Fibroblast of pulmonary artery (primary cell): ENCODE data around the gene KRTAP10-9.

Source experiments
- DNase-seq: peaks from one replicate; pipeline ENCODE4 v3.0.0-alpha.2; 2010; ENCODE audit warnings: low read depth
- H3K4me3 ChIP-seq: replicated peaks from 2 replicates; pipeline ENCODE4 v1.5.1; 2011; ENCODE audit warnings: low read depth, mild to moderate bottlenecking, control low read depth, low read length, moderate library complexity
- CTCF ChIP-seq: IDR thresholded peaks from 2 replicates; pipeline ENCODE4 v1.5.1; 2011; ENCODE audit warnings: mild to moderate bottlenecking, control low read depth, low read length, inconsistent platforms; ENCODE audit errors: missing control alignments

KRTAP10-9 gene

GRCh38 chr21:44592446-44593311 lies 34.2 kb upstream of the KRTAP10-9 start, which contains the start of gene KRTAP10-6:
Gene KRTAP10-6, minus strand, starts transcription at chr21:44592505. Its CDS starts 21 bp downstream, at chr21:44592484.
- DNase-seq, result no peak
- no peak for TF ChIP-seq CTCF
- H3K4me3 ChIP-seq, result no peak within 1 kb of the TSS

GRCh38 chr21:44593598-44594405 lies 33.1 kb upstream of the KRTAP10-9 start:
- DNase-seq, result no peak
- no peak for TF ChIP-seq CTCF
- no peak overlapping the region for H3K4me3 ChIP-seq

- TF ChIP-seq CTCF, result no peak
Observed at GRCh38 chr21:44594406-44594916, 32.4 kb upstream of the KRTAP10-9 start.

GRCh38 chr21:44595524-44595923 lies 31.4 kb upstream of the KRTAP10-9 start:
- TF ChIP-seq CTCF, result no peak
- no peak for DNase-seq
- no peak overlapping the region for H3K4me3 ChIP-seq

More at GRCh38 chr21:44594406-44594916, 32.4 kb upstream of the KRTAP10-9 start:
- H3K4me3 ChIP-seq, result no peak overlapping the region
- DNase-seq, result no peak

- DNase-seq, result no peak
Observed at GRCh38 chr21:44596068-44596725, 30.7 kb upstream of the KRTAP10-9 start.

More at GRCh38 chr21:44596068-44596725, 30.7 kb upstream of the KRTAP10-9 start:
- no peak for TF ChIP-seq CTCF
- no peak overlapping the region for H3K4me3 ChIP-seq
